H9 (cell line): ENCODE measurements around the gene USH2A. TPM values are rescaled to one million over a fixed set of nuclear protein-coding genes. Genes with fewer than 3 reads are reported as not detected.

Experiments
- DNase-seq: peaks from one replicate; pipeline ENCODE4 v3.0.0-alpha.2; 2017
- H2AFZ ChIP-seq: one replicate; pipeline ENCODE4 v1.6.1; 2013; ENCODE audit warnings: mild to moderate bottlenecking, low read length, control low read depth, moderate library complexity
- H2AK5ac ChIP-seq: 2 replicates; pipeline ENCODE4 v1.6.1; 2013; ENCODE audit warnings: low read length, control low read depth, mixed read lengths; ENCODE audit not compliant: insufficient read length
- H2BK120ac ChIP-seq: one replicate; pipeline ENCODE4 v1.6.1; 2013; ENCODE audit warnings: low read depth, mild to moderate bottlenecking, low read length, control low read depth, inconsistent platforms; ENCODE audit not compliant: poor library complexity, severe bottlenecking
- H2BK12ac ChIP-seq: 2 replicates; pipeline ENCODE4 v1.6.1; 2013; ENCODE audit warnings: low read length, control low read depth, mixed read lengths, low read depth; ENCODE audit not compliant: insufficient read length
- H2BK15ac ChIP-seq: 2 replicates; pipeline ENCODE4 v1.6.1; 2013; ENCODE audit warnings: low read depth, low read length, control low read depth
- H2BK20ac ChIP-seq: one replicate; pipeline ENCODE4 v1.6.1; 2013; ENCODE audit warnings: low read depth, mild to moderate bottlenecking, low read length, control low read depth, inconsistent platforms; ENCODE audit not compliant: poor library complexity, severe bottlenecking
- H2BK5ac ChIP-seq: 2 replicates; pipeline ENCODE4 v1.6.1; 2013; ENCODE audit warnings: low read length, control low read depth, mixed read lengths; ENCODE audit not compliant: insufficient read length
- H3K14ac ChIP-seq: 2 replicates; pipeline ENCODE4 v1.6.1; 2013; ENCODE audit warnings: low read length, control low read depth; ENCODE audit not compliant: insufficient read depth
- H3K18ac ChIP-seq: 2 replicates; pipeline ENCODE4 v1.6.1; 2013; ENCODE audit warnings: low read depth, mild to moderate bottlenecking, mixed read lengths, low read length, control low read depth; ENCODE audit not compliant: insufficient read length
- H3K23ac ChIP-seq: 2 replicates; pipeline ENCODE4 v1.6.1; 2013; ENCODE audit warnings: low read length, control low read depth, mixed read lengths, low read depth; ENCODE audit not compliant: insufficient read length
- H3K23me2 ChIP-seq: 2 replicates; pipeline ENCODE4 v1.6.1; 2013; ENCODE audit warnings: low read depth, mild to moderate bottlenecking, mixed read lengths, low read length, control low read depth; ENCODE audit not compliant: insufficient read length, poor library complexity, severe bottlenecking
- H3K27ac ChIP-seq: 2 replicates; pipeline ENCODE4 v1.5.1; 2013; ENCODE audit warnings: low read length, control low read depth, mixed read lengths, low read depth; ENCODE audit not compliant: insufficient read length
- H3K27me3 ChIP-seq: 2 replicates; pipeline ENCODE4 v1.6.1; 2013; ENCODE audit warnings: low read length, control low read depth, inconsistent platforms; ENCODE audit not compliant: insufficient read depth
- H3K4ac ChIP-seq: 2 replicates; pipeline ENCODE4 v1.6.1; 2013; ENCODE audit warnings: low read depth, mild to moderate bottlenecking, control low read depth, inconsistent platforms, low read length, moderate library complexity
- H3K4me1 ChIP-seq: 2 replicates; pipeline ENCODE4 v1.6.1; 2013; ENCODE audit warnings: low read length, control low read depth, inconsistent platforms; ENCODE audit not compliant: insufficient read depth
- H3K4me2 ChIP-seq: 2 replicates; pipeline ENCODE4 v1.6.1; 2013; ENCODE audit warnings: low read length, control low read depth, mixed read lengths; ENCODE audit not compliant: insufficient read length, insufficient read depth
- H3K56ac ChIP-seq: 2 replicates; pipeline ENCODE4 v1.6.1; 2013; ENCODE audit warnings: low read depth, mild to moderate bottlenecking, mixed read lengths, low read length, control low read depth; ENCODE audit not compliant: insufficient read length
- H3K79me1 ChIP-seq: 2 replicates; pipeline ENCODE4 v1.6.1; 2013; ENCODE audit warnings: low read depth, mild to moderate bottlenecking, moderate library complexity, low read length, control low read depth, inconsistent platforms; ENCODE audit not compliant: insufficient read depth, poor library complexity, severe bottlenecking
- H3K79me2 ChIP-seq: 2 replicates; pipeline ENCODE4 v1.6.1; 2013; ENCODE audit warnings: low read length, control low read depth, inconsistent platforms; ENCODE audit not compliant: insufficient read depth
- H3K9ac ChIP-seq: 2 replicates; pipeline ENCODE4 v1.6.1; 2013; ENCODE audit warnings: low read length, control low read depth, mixed read lengths; ENCODE audit not compliant: insufficient read length; ENCODE audit errors: extremely low read depth
- H3K9me3 ChIP-seq: one replicate; pipeline ENCODE4 v1.6.1; 2013; ENCODE audit warnings: low read depth, low read length, inconsistent platforms; ENCODE audit not compliant: control insufficient read depth
- H3T11ph ChIP-seq: one replicate; pipeline ENCODE4 v1.6.1; 2013; ENCODE audit warnings: mild to moderate bottlenecking, low read length, control low read depth, inconsistent platforms
- H4K20me1 ChIP-seq: one replicate; pipeline ENCODE4 v1.6.1; 2013; ENCODE audit not compliant: control insufficient read depth, insufficient read length, insufficient read depth
- H4K5ac ChIP-seq: 2 replicates; pipeline ENCODE4 v1.6.1; 2013; ENCODE audit warnings: low read depth, mild to moderate bottlenecking, mixed read lengths, low read length, control low read depth; ENCODE audit not compliant: insufficient read length
- H4K8ac ChIP-seq: replicated peaks from 2 replicates; pipeline ENCODE4 v1.6.1; 2013; ENCODE audit warnings: low read length, control low read depth, mixed read lengths, low read depth; ENCODE audit not compliant: insufficient read length
- H4K91ac ChIP-seq: 2 replicates; pipeline ENCODE4 v1.6.1; 2013; ENCODE audit warnings: low read depth, mild to moderate bottlenecking, moderate library complexity, mixed read lengths, low read length, control low read depth; ENCODE audit not compliant: insufficient read length
- H3K27ac Mint-ChIP-seq, 3 experiments: 2 replicates in 2 of 3; 3 replicates in 1 of 3; pipeline ENCODE4 v1.8.0; 2020 to 2021; ENCODE audit warnings: mixed read lengths in 3 of 3, mild to moderate bottlenecking in 1 of 3, moderate library complexity in 1 of 3
- H3K27me3 Mint-ChIP-seq: 2 replicates; pipeline ENCODE4 v1.8.0; 2021; ENCODE audit warnings: low read depth, mild to moderate bottlenecking, moderate library complexity, mixed read lengths
- H3K36me3 Mint-ChIP-seq, 3 experiments: 2 replicates in 2 of 3; 3 replicates in 1 of 3; pipeline ENCODE4 v1.8.0; 2020 to 2021; ENCODE audit warnings: low read depth in 3 of 3, mixed read lengths in 3 of 3; ENCODE audit not compliant: insufficient read depth in 1 of 3
- H3K4me1 Mint-ChIP-seq, 2 experiments: 2 replicates each; pipeline ENCODE4 v1.8.0; 2020; ENCODE audit warnings: mixed read lengths in 2 of 2
- H3K4me3 Mint-ChIP-seq, 2 experiments: 2 replicates in 1 of 2; 3 replicates in 1 of 2; pipeline ENCODE4 v1.8.0; 2020 to 2021; ENCODE audit warnings: mild to moderate bottlenecking in 2 of 2, mixed read lengths in 2 of 2, moderate library complexity in 1 of 2
- H3K9me3 Mint-ChIP-seq, 2 experiments: 2 replicates in 1 of 2; 3 replicates in 1 of 2; pipeline ENCODE4 v1.8.0; 2020; ENCODE audit warnings: mild to moderate bottlenecking in 2 of 2, mixed read lengths in 2 of 2, moderate library complexity in 1 of 2
- WGBS: extraction: QIAGEN DNeasy Blood & Tissue Kit; methylation state at CpG from one replicate; pipeline ENCODE4 v1.1.7; 2013; ENCODE audit warnings: missing lambda C conversion rate, low lambda C conversion rate, mixed read lengths; ENCODE audit not compliant: insufficient read length; ENCODE audit errors: extremely low coverage; 5-methylcytosine and 5-hydroxymethylcytosine counted together
- total RNA-seq: library from RNA; stranded (reverse); gene quantifications from 2 replicates; pipeline ENCODE4 v1.2.1, GENCODE V29; 2021
- TF ChIP-seq, protein P1 (sequence below): fragments of 200-600 bp; sonication (generic); conservative IDR thresholded peaks from 3 replicates; pipeline ENCODE4 v1.8.0; 2021; ENCODE audit warnings: antibody characterized with exemption, mild to moderate bottlenecking

USH2A gene
- total RNA-seq, 1 experiment from 2014 or later, result 0.11 TPM

DNA sequence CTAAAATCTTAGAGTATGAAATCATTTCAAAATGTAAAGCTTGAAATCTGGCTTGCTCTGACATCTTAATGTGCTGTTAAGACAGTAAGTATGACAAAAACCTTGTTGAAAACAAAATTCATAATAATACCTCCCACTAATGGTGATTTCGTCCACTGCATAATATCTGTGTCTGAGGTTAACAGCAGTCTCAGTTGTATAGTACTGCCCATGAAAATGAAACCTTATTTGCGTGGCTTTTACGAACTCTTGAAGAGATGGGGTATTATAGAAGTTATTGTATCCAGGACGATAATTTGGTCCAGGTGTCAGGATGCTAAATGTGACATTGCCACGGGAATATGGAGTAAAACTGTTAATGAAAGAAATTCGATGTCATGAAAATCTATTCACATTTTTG is 99.9 kb downstream of the USH2A start:
- Histone ChIP-seq H3K23me2 (no peaks in the 10 kb centered on the region), H4K91ac (no peak overlapping the region), H2BK20ac (no peak overlapping the region), H3K27ac (no peak overlapping the region), H2AK5ac (no peak overlapping the region), H2BK15ac (no peak overlapping the region), H2BK12ac (no peak overlapping the region), H4K8ac (no peak overlapping the region), H3K4me1 (no peaks in the 10 kb centered on the region), H3K4me2 (no peak overlapping the region), H2BK5ac (no peak overlapping the region), H3K79me2 (no peaks in the 10 kb centered on the region), H3K18ac (no peak overlapping the region), H3K79me1 (no peaks in the 10 kb centered on the region), H3K4ac (no peak overlapping the region), H2BK120ac (no peak overlapping the region), H4K20me1 (no peaks in the 10 kb centered on the region), H3K56ac (no peak overlapping the region), H3K9ac (no peak overlapping the region), H3K27me3 (no peaks in the 10 kb centered on the region), H3K23ac (no peak overlapping the region), H3K14ac (no peak overlapping the region), H2AFZ (no peak overlapping the region), H3T11ph (no peak overlapping the region), H4K5ac (no peak overlapping the region), H3K9me3 (no peaks in the 10 kb centered on the region)
- Mint-ChIP-seq H3K4me3 (no peak overlapping the region), H3K27ac (no peak overlapping the region), H3K27me3 (no peaks in the 10 kb centered on the region), H3K9me3 (peaks cover 0 to 2% of the 10 kb centered on the region in 2 experiments; a peak in 1 of 5 replicates), H3K36me3 (no peaks in the 10 kb centered on the region), H3K4me1 (peaks cover 2 to 3% of the 10 kb centered on the region in 2 experiments; a peak in 3 of 4 replicates)
- no peak for DNase-seq
- TF ChIP-seq, protein P1, sequence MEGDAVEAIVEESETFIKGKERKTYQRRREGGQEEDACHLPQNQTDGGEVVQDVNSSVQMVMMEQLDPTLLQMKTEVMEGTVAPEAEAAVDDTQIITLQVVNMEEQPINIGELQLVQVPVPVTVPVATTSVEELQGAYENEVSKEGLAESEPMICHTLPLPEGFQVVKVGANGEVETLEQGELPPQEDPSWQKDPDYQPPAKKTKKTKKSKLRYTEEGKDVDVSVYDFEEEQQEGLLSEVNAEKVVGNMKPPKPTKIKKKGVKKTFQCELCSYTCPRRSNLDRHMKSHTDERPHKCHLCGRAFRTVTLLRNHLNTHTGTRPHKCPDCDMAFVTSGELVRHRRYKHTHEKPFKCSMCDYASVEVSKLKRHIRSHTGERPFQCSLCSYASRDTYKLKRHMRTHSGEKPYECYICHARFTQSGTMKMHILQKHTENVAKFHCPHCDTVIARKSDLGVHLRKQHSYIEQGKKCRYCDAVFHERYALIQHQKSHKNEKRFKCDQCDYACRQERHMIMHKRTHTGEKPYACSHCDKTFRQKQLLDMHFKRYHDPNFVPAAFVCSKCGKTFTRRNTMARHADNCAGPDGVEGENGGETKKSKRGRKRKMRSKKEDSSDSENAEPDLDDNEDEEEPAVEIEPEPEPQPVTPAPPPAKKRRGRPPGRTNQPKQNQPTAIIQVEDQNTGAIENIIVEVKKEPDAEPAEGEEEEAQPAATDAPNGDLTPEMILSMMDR, result no peak
- WGBS, result no CpG with 5 or more reads among the region's 6 CpGs
